CD4-positive, alpha-beta T cell (primary cell): Measurements from ENCODE around the gene SLC46A2. TPM values are rescaled to one million over a fixed set of nuclear protein-coding genes. Genes with fewer than 3 reads are reported as not detected.
A peak's percentile ranks its signal among the peaks of the same experiment; 100 is the strongest.

Source experiments
- ATAC-seq: fragments of 200-7000 bp; cut with Tn5 transposase; one replicate; pipeline ENCODE4 v1.10.0; 2022; ENCODE audit warnings: mild to moderate bottlenecking; ENCODE audit not compliant: poor library complexity
- CTCF ChIA-PET: fragments of 350-600 bp; sonication (Branson Sonifier 250); formaldehyde crosslinking; loops from one replicate; lab custom pipeline; 2021; ENCODE audit warnings: antibody characterized with exemption, inconsistent platforms; lab: Charles Lee
- POLR2A ChIA-PET: fragments of 350-600 bp; sonication (Branson Sonifier 250); formaldehyde crosslinking; loops from one replicate; lab custom pipeline; 2021; ENCODE audit warnings: antibody characterized with exemption, inconsistent platforms; lab: Charles Lee
- DNase-seq, 14 experiments: peaks; one replicate each; pipeline ENCODE4 v3.0.0-alpha.2; 2013 to 2020; ENCODE audit warnings: mixed read lengths in 2 of 14
- H3K27ac ChIP-seq, 2 donors: one replicate each; pipeline versions ENCODE4 v1.5.1 to v1.7.0; 2013; ENCODE audit warnings: low read length in 2 of 2, low read depth in 1 of 2, mild to moderate bottlenecking in 1 of 2
- H3K27me3 ChIP-seq, 2 experiments: 1 replicate in 1 of 2; 2 replicates in 1 of 2; pipeline versions ENCODE4 v1.6.1 to v1.7.0; 2013; ENCODE audit warnings: low read length in 2 of 2, control low read depth in 1 of 2, mild to moderate bottlenecking in 1 of 2, moderate library complexity in 1 of 2; ENCODE audit not compliant: insufficient read depth in 2 of 2, control insufficient read depth in 1 of 2
- H3K36me3 ChIP-seq: one replicate; pipeline ENCODE4 v1.6.1; 2013; ENCODE audit warnings: low read length, control low read depth; ENCODE audit not compliant: insufficient read depth
- H3K4me1 ChIP-seq: one replicate; pipeline ENCODE4 v1.6.1; 2013; ENCODE audit warnings: low read length, control low read depth; ENCODE audit not compliant: insufficient read depth
- H3K4me3 ChIP-seq: one replicate; pipeline ENCODE4 v1.5.1; 2013; ENCODE audit warnings: mild to moderate bottlenecking, low read length, moderate library complexity
- H3K9me3 ChIP-seq, 2 experiments: 1 replicate in 1 of 2; 2 replicates in 1 of 2; pipeline versions ENCODE4 v1.6.1 to v1.7.0; 2013; ENCODE audit warnings: low read length in 2 of 2, mild to moderate bottlenecking in 2 of 2, control low read depth in 1 of 2, moderate library complexity in 1 of 2; ENCODE audit not compliant: control insufficient read depth in 1 of 2, insufficient read depth in 1 of 2
- H3K27ac Mint-ChIP-seq: one replicate; pipeline ENCODE4 v1.8.0; 2020; ENCODE audit warnings: mixed read lengths
- H3K27me3 Mint-ChIP-seq: one replicate; pipeline ENCODE4 v1.8.0; 2021; ENCODE audit warnings: mixed read lengths
- H3K36me3 Mint-ChIP-seq: one replicate; pipeline ENCODE4 v1.8.0; 2021; ENCODE audit warnings: low read depth, mixed read lengths
- H3K4me1 Mint-ChIP-seq: one replicate; pipeline ENCODE4 v1.8.0; 2021; ENCODE audit warnings: low read depth, mixed read lengths
- H3K4me3 Mint-ChIP-seq: one replicate; pipeline ENCODE4 v1.8.0; 2020; ENCODE audit warnings: mild to moderate bottlenecking, mixed read lengths
- H3K9me3 Mint-ChIP-seq: one replicate; pipeline ENCODE4 v1.8.0; 2020; ENCODE audit warnings: mixed read lengths
- CTCF ChIP-seq: fragments of 200-600 bp; IDR thresholded peaks from one replicate; pipeline ENCODE4 v1.8.0; 2022; ENCODE audit warnings: antibody characterized with exemption, mild to moderate bottlenecking
- intact Hi-C, 2 experiments: fragments of 100-400 bp; cut with DNase I in 1 of 2; cut with micrococcal nuclease in 1 of 2; formaldehyde crosslinking; loops; one replicate each; pipeline versions ENCODE4 v1.15.1 to v1.9.0; 2023 to 2025; cut with DNase I, micrococcal nuclease
- total RNA-seq, 174 experiments: library from RNA in 2 of 174; stranded (reverse) in 2 of 174; gene quantifications; one replicate each; pipeline ENCODE4 v1.2.3 and lab custom pipeline; 2021 to 2026

Gene SLC46A2
- total RNA-seq, 2 experiments from 2014 or later, result not detected

DNA sequence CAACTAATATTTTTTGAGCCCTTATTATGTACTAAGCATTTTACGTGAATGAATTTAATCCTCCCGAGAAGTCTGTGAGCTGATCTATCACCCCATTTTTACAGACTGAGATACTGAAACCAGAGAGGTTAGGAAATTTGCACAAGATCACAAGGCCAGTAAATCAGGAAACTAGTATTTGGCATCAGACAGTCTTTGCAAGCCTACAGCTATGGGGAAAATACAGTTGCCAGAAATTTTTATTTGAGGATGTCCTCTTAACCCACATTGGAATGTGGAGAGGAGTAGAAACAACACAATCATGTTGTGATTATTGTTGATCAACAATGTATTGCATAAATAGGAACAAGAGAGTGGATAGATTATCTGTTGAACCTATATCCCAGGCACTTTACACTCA, 2.3 kb upstream of the SLC46A2 start:
- H3K9me3 ChIP-seq, result peaks cover 0 to 18% of the 10 kb centered on the region in 2 experiments
- H3K4me1 ChIP-seq, result no peaks in the 10 kb centered on the region
- ChIA-PET POLR2A (no interaction called here), CTCF (no interaction called here)
- DNase-seq (no peak), ATAC-seq (no peak)
- Mint-ChIP-seq H3K36me3 (no peaks in the 10 kb centered on the region), H3K4me1 (no peaks in the 10 kb centered on the region), H3K27me3 (peaks cover 61% of the 10 kb centered on the region), H3K4me3 (no peak overlapping the region), H3K27ac (no peak overlapping the region), H3K9me3 (no peaks in the 10 kb centered on the region)
- no peak overlapping the region for H3K4me3 ChIP-seq
- H3K36me3 ChIP-seq, result no peaks in the 10 kb centered on the region
- TF ChIP-seq CTCF, result no peak
- intact Hi-C loops, result no loop called here
- peaks cover 17 to 52% of the 10 kb centered on the region in 2 experiments for H3K27me3 ChIP-seq
- H3K27ac ChIP-seq, result no peak overlapping the region

DNA sequence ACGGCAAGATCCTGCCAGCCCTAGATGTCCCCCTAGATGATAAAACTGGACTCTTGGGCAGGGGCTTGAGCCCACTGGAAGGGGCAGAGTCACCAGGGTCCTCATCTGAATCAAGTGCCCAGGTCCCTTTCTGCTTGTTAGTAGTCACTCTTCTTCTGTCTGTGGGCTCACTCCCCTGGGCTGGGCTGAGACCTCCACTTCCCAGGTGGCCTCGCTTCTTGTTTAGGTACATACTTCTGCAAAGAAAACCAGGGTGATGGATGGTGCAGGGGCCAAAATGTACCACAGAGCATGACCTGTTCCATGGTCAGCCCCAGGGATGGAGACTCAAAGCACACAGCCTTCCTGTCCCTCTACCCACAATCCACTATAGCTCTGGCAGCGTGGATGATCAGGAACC, 845 bp upstream of the SLC46A2 start:
- H3K36me3 Mint-ChIP-seq, result no peaks in the 10 kb centered on the region
- H3K27me3 Mint-ChIP-seq, result peaks cover 62% of the 10 kb centered on the region
- intact Hi-C loops, result no loop called here
- H3K27ac ChIP-seq, result no peak overlapping the region
- no peak overlapping the region for H3K27ac Mint-ChIP-seq
- no peaks in the 10 kb centered on the region for H3K4me1 ChIP-seq
- ChIA-PET POLR2A (no interaction called here), CTCF (no interaction called here)
- no peaks in the 10 kb centered on the region for H3K36me3 ChIP-seq
- DNase-seq (no peak), ATAC-seq (no peak)
- H3K4me3 ChIP-seq, result no peak overlapping the region
- H3K9me3 ChIP-seq, result peaks cover 0 to 18% of the 10 kb centered on the region in 2 experiments
- TF ChIP-seq CTCF, result no peak
- no peaks in the 10 kb centered on the region for H3K9me3 Mint-ChIP-seq
- H3K27me3 ChIP-seq, result peaks cover 17 to 48% of the 10 kb centered on the region in 2 experiments
- H3K4me1 Mint-ChIP-seq, result no peaks in the 10 kb centered on the region
- H3K4me3 Mint-ChIP-seq, result no peak overlapping the region

GRCh38 chr9:112887381-112887780, 3.3 kb downstream of the SLC46A2 start:
- ChIA-PET CTCF (no interaction called here), POLR2A (no interaction called here)
- ATAC-seq (no peak), DNase-seq (peak in 3 of 14 experiments; percentile 11 to 45 (median 42))
- no peaks in the 10 kb centered on the region for H3K4me1 ChIP-seq
- no peak overlapping the region for H3K27ac Mint-ChIP-seq
- no peak overlapping the region for H3K4me3 Mint-ChIP-seq
- peaks cover 29% of the 10 kb centered on the region for H3K27me3 Mint-ChIP-seq
- no peaks in the 10 kb centered on the region for H3K36me3 ChIP-seq
- no peak overlapping the region for H3K4me3 ChIP-seq
- no peaks in the 10 kb centered on the region for H3K4me1 Mint-ChIP-seq
- H3K9me3 ChIP-seq, result peaks cover 0 to 18% of the 10 kb centered on the region in 2 experiments
- H3K36me3 Mint-ChIP-seq, result no peaks in the 10 kb centered on the region
- peaks cover 16 to 29% of the 10 kb centered on the region in 2 experiments for H3K27me3 ChIP-seq
- H3K9me3 Mint-ChIP-seq, result no peaks in the 10 kb centered on the region
- TF ChIP-seq CTCF, result no peak
- H3K27ac ChIP-seq, result no peak overlapping the region
- intact Hi-C loops, result no loop called here
